ENCODE results near the gene CREB1.

DNA sequence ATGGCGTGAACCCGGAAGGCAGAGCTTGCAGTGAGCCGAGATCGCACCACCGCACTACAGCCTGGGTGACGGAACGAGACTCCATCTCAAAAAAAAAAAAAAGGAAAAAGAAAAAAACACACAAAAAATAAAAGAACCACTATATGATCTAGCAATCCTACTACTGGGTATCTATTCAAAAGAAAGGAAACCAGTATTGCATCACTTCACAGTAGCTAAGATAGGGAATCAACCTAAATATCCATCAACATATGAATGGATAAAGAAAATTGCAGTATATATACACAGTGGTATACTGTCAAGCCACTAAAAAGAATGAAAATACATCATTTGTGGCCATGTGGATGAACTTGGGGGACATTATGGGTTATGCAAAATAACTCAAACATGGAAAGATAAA lies 57.5 kb downstream of the CREB1 start:
- TF ChIP-seq, protein P1, sequence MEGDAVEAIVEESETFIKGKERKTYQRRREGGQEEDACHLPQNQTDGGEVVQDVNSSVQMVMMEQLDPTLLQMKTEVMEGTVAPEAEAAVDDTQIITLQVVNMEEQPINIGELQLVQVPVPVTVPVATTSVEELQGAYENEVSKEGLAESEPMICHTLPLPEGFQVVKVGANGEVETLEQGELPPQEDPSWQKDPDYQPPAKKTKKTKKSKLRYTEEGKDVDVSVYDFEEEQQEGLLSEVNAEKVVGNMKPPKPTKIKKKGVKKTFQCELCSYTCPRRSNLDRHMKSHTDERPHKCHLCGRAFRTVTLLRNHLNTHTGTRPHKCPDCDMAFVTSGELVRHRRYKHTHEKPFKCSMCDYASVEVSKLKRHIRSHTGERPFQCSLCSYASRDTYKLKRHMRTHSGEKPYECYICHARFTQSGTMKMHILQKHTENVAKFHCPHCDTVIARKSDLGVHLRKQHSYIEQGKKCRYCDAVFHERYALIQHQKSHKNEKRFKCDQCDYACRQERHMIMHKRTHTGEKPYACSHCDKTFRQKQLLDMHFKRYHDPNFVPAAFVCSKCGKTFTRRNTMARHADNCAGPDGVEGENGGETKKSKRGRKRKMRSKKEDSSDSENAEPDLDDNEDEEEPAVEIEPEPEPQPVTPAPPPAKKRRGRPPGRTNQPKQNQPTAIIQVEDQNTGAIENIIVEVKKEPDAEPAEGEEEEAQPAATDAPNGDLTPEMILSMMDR (conservative IDR thresholded peaks at IDR 0.05 in 1 of 2, IDR thresholded peaks at IDR 0.05 in 1 of 2; ENCODE audit: low read depth in 1 of 2, low read length in 2 of 2), result no peak
- no peak for TF ChIP-seq EZH2 (IDR thresholded peaks at IDR 0.05; ENCODE audit: low read length, missing control alignments)
